ENCODE measurements around the gene UGP2.

Gene UGP2

GRCh38 chr2:63865159-63865799, 23.6 kb downstream of the UGP2 start:
- DNase-seq (ENCODE audit: low spot score) = no peak

GRCh38 chr2:63866009-63866709, 24.5 kb downstream of the UGP2 start:
- DNase-seq (ENCODE audit: low spot score) = no peak

- no peak for DNase-seq (ENCODE audit: low spot score)
Observed at GRCh38 chr2:63870679-63871078, 29.0 kb downstream of the UGP2 start.

GRCh38 chr2:63871864-63872263, 30.2 kb downstream of the UGP2 start:
- no peak for DNase-seq (ENCODE audit: low spot score)

- DNase-seq (ENCODE audit: low spot score) = no peak
Observed at GRCh38 chr2:63872571-63873328, 31.1 kb downstream of the UGP2 start.

- no peak for DNase-seq (ENCODE audit: low spot score)
Observed at GRCh38 chr2:63874204-63875130, 32.8 kb downstream of the UGP2 start.

- no peak for DNase-seq (ENCODE audit: low spot score)
Observed at GRCh38 chr2:63875131-63875527, 33.4 kb downstream of the UGP2 start.

GRCh38 chr2:63875559-63876245, 34.0 kb downstream of the UGP2 start:
- no peak for DNase-seq (ENCODE audit: low spot score)

- no peak for DNase-seq (ENCODE audit: low spot score)
Observed at GRCh38 chr2:63876311-63876710, 34.6 kb downstream of the UGP2 start.

- DNase-seq (ENCODE audit: low spot score) = no peak
Observed at GRCh38 chr2:63878486-63878885, 36.8 kb downstream of the UGP2 start.

GRCh38 chr2:63879876-63880433, 38.3 kb downstream of the UGP2 start:
- DNase-seq (ENCODE audit: low spot score) = no peak

- no peak for DNase-seq (ENCODE audit: low spot score)
Observed at GRCh38 chr2:63880625-63881024, 38.9 kb downstream of the UGP2 start.

GRCh38 chr2:63881205-63881604, 39.5 kb downstream of the UGP2 start:
- DNase-seq (ENCODE audit: low spot score) = no peak

- DNase-seq (ENCODE audit: low spot score) = no peak
Observed at GRCh38 chr2:63882395-63883105, 40.9 kb downstream of the UGP2 start.

GRCh38 chr2:63886445-63886844, 44.7 kb downstream of the UGP2 start:
- no peak for DNase-seq (ENCODE audit: low spot score)

- no peak for DNase-seq (ENCODE audit: low spot score)
Observed at GRCh38 chr2:63888053-63888452, 46.4 kb downstream of the UGP2 start.

- DNase-seq (ENCODE audit: low spot score) = peak; percentile 34
Observed at GRCh38 chr2:63888490-63889402, 47.0 kb downstream of the UGP2 start.

- no peak for DNase-seq (ENCODE audit: low spot score)
Observed at GRCh38 chr2:63890678-63891077, 49.0 kb downstream of the UGP2 start.

- no peak for DNase-seq (ENCODE audit: low spot score)
Observed at GRCh38 chr2:63891488-63892030, 49.9 kb downstream of the UGP2 start.
